Liver (tissue), 9 donors: Measurements from ENCODE around the gene GPI. TPM values are rescaled to one million over a fixed set of nuclear protein-coding genes. Genes with fewer than 3 reads are reported as not detected.

Experiments
- DNase-seq: peaks from one replicate; pipeline ENCODE4 v3.0.0-alpha.2; 2017; ENCODE audit warnings: low spot score
- H3K27ac ChIP-seq, 2 donors: one replicate each; pipeline ENCODE4 v1.7.0; 2013; ENCODE audit warnings: inconsistent platforms in 2 of 2, low read length in 2 of 2, control low read depth in 1 of 2, low read depth in 1 of 2, mild to moderate bottlenecking in 1 of 2
- H3K27me3 ChIP-seq, 4 donors: one replicate each; pipeline versions ENCODE4 v1.6.1 to v1.7.0; 2013; ENCODE audit warnings: low read length in 3 of 4, inconsistent platforms in 1 of 4, mild to moderate bottlenecking in 1 of 4, moderate library complexity in 1 of 4; ENCODE audit not compliant: control insufficient read depth in 4 of 4, insufficient read depth in 4 of 4
- H3K36me3 ChIP-seq, 4 donors: one replicate each; pipeline versions ENCODE4 v1.6.1 to v1.7.0; 2013; ENCODE audit warnings: low read length in 3 of 4, mild to moderate bottlenecking in 3 of 4, low read depth in 1 of 4, moderate library complexity in 1 of 4; ENCODE audit not compliant: control insufficient read depth in 4 of 4, insufficient read depth in 3 of 4
- H3K4me1 ChIP-seq, 4 donors: one replicate each; pipeline versions ENCODE4 v1.6.1 to v1.7.0; 2013; ENCODE audit warnings: low read length in 3 of 4, mild to moderate bottlenecking in 3 of 4, moderate library complexity in 1 of 4; ENCODE audit not compliant: control insufficient read depth in 4 of 4, insufficient read depth in 4 of 4
- H3K4me3 ChIP-seq, 3 donors: one replicate each; pipeline versions ENCODE4 v1.6.1 to v1.7.0; 2013; ENCODE audit warnings: low read length in 3 of 3, control low read depth in 1 of 3, low read depth in 1 of 3, mild to moderate bottlenecking in 1 of 3
- H3K9ac ChIP-seq, 2 donors: one replicate each; pipeline ENCODE4 v1.7.0; 2013; ENCODE audit warnings: low read length in 2 of 2, mild to moderate bottlenecking in 2 of 2, moderate library complexity in 2 of 2, control low read depth in 1 of 2, low read depth in 1 of 2
- H3K9me3 ChIP-seq, 4 donors: one replicate each; pipeline versions ENCODE4 v1.6.1 to v1.7.0; 2013; ENCODE audit warnings: low read length in 3 of 4; ENCODE audit not compliant: control insufficient read depth in 4 of 4
- ATF3 ChIP-seq: IDR thresholded peaks from 2 replicates; pipeline ENCODE4 v1.6.1; 2016; ENCODE audit warnings: antibody characterized with exemption
- CTCF ChIP-seq: fragments of 150-350 bp; IDR thresholded peaks from 2 replicates; pipeline ENCODE4 v1.5.1; 2017; ENCODE audit warnings: improper control_type of control experiment, low read depth, low read length; ENCODE audit not compliant: missing input control
- EGR1 ChIP-seq, 2 donors: IDR thresholded peaks; 2 replicates each; pipeline ENCODE4 v1.6.1; 2016 to 2018; ENCODE audit warnings: antibody characterized with exemption in 2 of 2, low read depth in 2 of 2
- FOXA1 ChIP-seq: IDR thresholded peaks from 2 replicates; pipeline ENCODE4 v1.6.1; 2016; ENCODE audit warnings: antibody characterized with exemption
- FOXA2 ChIP-seq: IDR thresholded peaks from 2 replicates; pipeline ENCODE4 v1.6.1; 2016; ENCODE audit warnings: antibody characterized with exemption
- GABPA ChIP-seq, 2 donors: IDR thresholded peaks in 1 of 2; conservative IDR thresholded peaks in 1 of 2; 2 replicates each; pipeline ENCODE4 v1.6.1; 2016; ENCODE audit warnings: antibody characterized with exemption in 2 of 2, mild to moderate bottlenecking in 1 of 2, moderate library complexity in 1 of 2
- HNF4A ChIP-seq, 2 donors: conservative IDR thresholded peaks; 2 replicates each; pipeline ENCODE4 v1.6.1; 2016; ENCODE audit warnings: antibody characterized with exemption in 2 of 2, mild to moderate bottlenecking in 2 of 2
- HNF4G ChIP-seq: IDR thresholded peaks from 2 replicates; pipeline ENCODE4 v1.6.1; 2016; ENCODE audit warnings: antibody characterized with exemption
- JUND ChIP-seq, 2 donors: IDR thresholded peaks; 2 replicates each; pipeline ENCODE4 v1.6.1; 2016; ENCODE audit warnings: antibody characterized with exemption in 2 of 2
- MAX ChIP-seq: IDR thresholded peaks from 2 replicates; pipeline ENCODE4 v1.6.1; 2016; ENCODE audit warnings: antibody characterized with exemption
- NR2F2 ChIP-seq: IDR thresholded peaks from 2 replicates; pipeline ENCODE4 v1.6.1; 2016; ENCODE audit warnings: antibody characterized with exemption
- RAD21 ChIP-seq, 2 donors: IDR thresholded peaks; 2 replicates each; pipeline ENCODE4 v1.6.1; 2016; ENCODE audit warnings: antibody characterized with exemption in 2 of 2, mild to moderate bottlenecking in 2 of 2
- REST ChIP-seq: IDR thresholded peaks from 2 replicates; pipeline ENCODE4 v1.6.1; 2016; ENCODE audit warnings: antibody characterized with exemption, mild to moderate bottlenecking
- RXRA ChIP-seq, 2 donors: IDR thresholded peaks; 2 replicates each; pipeline ENCODE4 v1.6.1; 2017 to 2018; ENCODE audit warnings: antibody characterized with exemption in 2 of 2, mild to moderate bottlenecking in 1 of 2
- SP1 ChIP-seq: IDR thresholded peaks from 2 replicates; pipeline ENCODE4 v1.6.1; 2018; ENCODE audit warnings: antibody characterized with exemption, mild to moderate bottlenecking
- TAF1 ChIP-seq: conservative IDR thresholded peaks from 2 replicates; pipeline ENCODE4 v1.6.1; 2016; ENCODE audit warnings: antibody characterized with exemption, mild to moderate bottlenecking
- YY1 ChIP-seq: IDR thresholded peaks from 2 replicates; pipeline ENCODE4 v1.6.1; 2016; ENCODE audit warnings: antibody characterized with exemption, mild to moderate bottlenecking
- ZBTB33 ChIP-seq: IDR thresholded peaks from 2 replicates; pipeline ENCODE4 v1.6.1; 2016; ENCODE audit warnings: antibody characterized with exemption
- WGBS: extraction: QIAGEN DNeasy Blood & Tissue Kit; methylation state at CpG from one replicate; pipeline ENCODE4 v1.1.7; 2013; 5-methylcytosine and 5-hydroxymethylcytosine counted together
- polyA plus RNA-seq, 2 donors: library from polyadenylated mRNA; stranded (reverse) in 1 of 2; unstranded in 1 of 2; fragments of 200-250 nt in 1 of 2; fragments of >200 nt in 1 of 2; fragmentation: Nextera tagmentation in 1 of 2; extraction: Ambion mirVana in 1 of 2; gene quantifications; one replicate each; pipeline versions ENCODE4 v1.2.1 to v1.2.3, GENCODE V29; 2013 to 2015
- total RNA-seq, 2 donors: library from RNA; depleted of rRNA; stranded (reverse); fragments of >200 nt; gene quantifications; one replicate each; pipeline ENCODE4 v1.2.3, GENCODE V29; 2014
- donor health status: healthy.
- donor health status: healthy.
- donor health status: healthy.
- donor health status: healthy.
- donor health status: healthy.

The GPI gene
- total and polyA plus RNA-seq, 4 donors: 61.8 to 191 (median 158) TPM

- DNase-seq: no peak
- TF ChIP-seq NR2F2 (no peak), HNF4G (no peak), ZBTB33 (no peak), REST (no peak), MAX (no peak), SP1 (no peak), ATF3 (no peak), RAD21 (IDR thresholded peaks at IDR 0.05) (no peak), RXRA (IDR thresholded peaks at IDR 0.05) (no peak), JUND (IDR thresholded peaks at IDR 0.05) (no peak), FOXA1 (no peak), HNF4A (conservative IDR thresholded peaks at IDR 0.05) (no peak), YY1 (no peak), GABPA (IDR thresholded peaks at IDR 0.05 in 1 of 2, conservative IDR thresholded peaks at IDR 0.05 in 1 of 2) (no peak), FOXA2 (no peak), TAF1 (no peak), EGR1 (IDR thresholded peaks at IDR 0.05; ENCODE audit: low read depth in 2 of 2) (no peak), CTCF (no peak)
- H3K27me3 ChIP-seq: no peaks in the 10 kb centered on the region
- no peaks in the 10 kb centered on the region for H3K4me1 ChIP-seq
- 98% methylated on average over 1 of the region's 1 CpG for WGBS
- H3K36me3 ChIP-seq: peaks cover 19 to 72% (median 51%) of the 10 kb centered on the region in 4 donors
- no peak overlapping the region for H3K27ac ChIP-seq
- H3K9me3 ChIP-seq: no peaks in the 10 kb centered on the region
- H3K4me3 ChIP-seq: no peak overlapping the region
- no peak overlapping the region for H3K9ac ChIP-seq
Observed at GRCh38 chr19:34397853-34398252, 32.9 kb downstream of the GPI start.
